Activated CD8-positive, alpha-beta memory T cell treated with anti-CD3 and anti-CD28 coated beads for 36 hours (primary cell): ENCODE data around the gene TMUB1. TPM values are rescaled to one million over a fixed set of nuclear protein-coding genes. Genes with fewer than 3 reads are reported as not detected.

ENCODE experiments used
- CTCF ChIA-PET: fragments of 350-600 bp; sonication (Branson Sonifier 250); formaldehyde crosslinking; loops from one replicate; lab custom pipeline; 2021; ENCODE audit warnings: antibody characterized with exemption; lab: Charles Lee
- POLR2A ChIA-PET: fragments of 350-600 bp; sonication (Branson Sonifier 250); formaldehyde crosslinking; loops from one replicate; lab custom pipeline; 2021; ENCODE audit warnings: antibody characterized with exemption; lab: Charles Lee
- total RNA-seq, 2 experiments: library from RNA; stranded (reverse); gene quantifications; one replicate each; pipeline ENCODE4 v1.2.3, GENCODE V29; 2021

The TMUB1 gene
- total RNA-seq, 2 experiments from 2014 or later = 77.4 to 79.7 TPM

DNA sequence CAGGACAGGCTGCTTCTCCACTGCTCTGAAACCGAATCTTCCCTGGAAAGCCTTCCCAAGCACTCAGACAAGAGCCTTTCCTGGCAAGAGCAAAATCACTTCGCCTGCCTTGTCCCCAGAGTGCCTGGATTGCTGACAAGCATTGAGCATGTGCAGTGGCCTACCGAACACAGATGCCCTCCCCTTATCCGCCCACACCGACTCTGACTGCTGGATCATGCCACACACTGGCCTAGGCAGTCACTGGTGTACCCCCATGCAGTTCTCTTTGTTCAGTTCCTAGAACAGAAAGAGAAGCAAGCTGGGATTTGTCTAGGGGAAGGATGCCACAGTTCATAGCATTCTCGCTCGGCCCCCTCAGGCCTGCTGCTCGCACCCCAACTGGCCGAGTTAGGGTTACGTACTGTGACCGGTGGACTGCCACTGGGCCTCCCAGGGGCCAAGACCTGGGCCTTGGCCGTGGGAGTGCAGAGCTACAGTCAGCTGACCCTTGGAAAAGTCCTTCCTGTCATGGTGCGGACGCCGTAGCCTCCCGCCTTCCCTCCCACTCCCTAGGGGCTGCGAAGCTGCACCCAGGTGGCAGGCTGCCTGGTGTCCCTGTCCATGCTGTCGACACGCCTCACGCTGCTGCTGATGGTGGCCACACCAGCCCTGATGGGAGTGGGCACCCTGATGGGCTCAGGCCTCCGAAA lies 48.1 kb downstream of the TMUB1 start:
- CTCF ChIA-PET = interaction anchor here (0.9 to 1.0 kb wide), 2 partner anchors 17 to 89 kb away, joined by 3 read pairs; no protein-coding TSS in a partner anchor
- POLR2A ChIA-PET = no interaction called here

DNA sequence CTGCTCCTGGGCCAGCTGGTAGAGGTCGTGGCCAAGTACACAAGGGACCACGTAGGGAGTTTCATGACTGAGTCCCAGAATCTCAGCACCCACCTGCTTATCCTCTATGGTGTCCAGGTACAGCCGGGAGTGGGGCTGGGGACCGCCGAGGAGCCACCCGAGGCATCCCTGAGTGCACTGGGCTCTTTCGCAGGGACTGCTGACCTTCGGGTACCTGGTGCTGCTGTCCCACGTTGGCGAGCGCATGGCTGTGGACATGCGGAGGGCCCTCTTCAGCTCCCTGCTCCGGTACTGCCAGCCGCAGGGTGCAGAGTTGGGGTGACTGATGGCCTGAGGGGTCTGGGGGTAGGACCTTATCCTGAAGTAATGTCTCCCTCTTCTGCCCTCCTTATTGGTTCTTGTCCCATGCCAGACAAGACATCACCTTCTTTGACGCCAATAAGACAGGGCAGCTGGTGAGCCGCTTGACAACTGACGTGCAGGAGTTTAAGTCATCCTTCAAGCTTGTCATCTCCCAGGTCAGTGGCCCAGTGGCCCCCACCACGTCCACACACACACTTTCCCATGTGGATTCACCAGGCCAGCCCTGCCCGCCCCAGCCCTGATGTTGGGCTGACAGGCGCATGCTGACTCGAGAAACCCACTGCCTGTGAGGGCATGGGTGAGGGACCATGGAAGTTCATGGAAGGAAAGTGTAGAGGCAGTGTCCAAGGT lies 48.8 kb downstream of the TMUB1 start:
- CTCF ChIA-PET = interaction anchor here (0.9 to 1.0 kb wide), 2 partner anchors 17 to 90 kb away, joined by 3 read pairs; no protein-coding TSS in a partner anchor

DNA sequence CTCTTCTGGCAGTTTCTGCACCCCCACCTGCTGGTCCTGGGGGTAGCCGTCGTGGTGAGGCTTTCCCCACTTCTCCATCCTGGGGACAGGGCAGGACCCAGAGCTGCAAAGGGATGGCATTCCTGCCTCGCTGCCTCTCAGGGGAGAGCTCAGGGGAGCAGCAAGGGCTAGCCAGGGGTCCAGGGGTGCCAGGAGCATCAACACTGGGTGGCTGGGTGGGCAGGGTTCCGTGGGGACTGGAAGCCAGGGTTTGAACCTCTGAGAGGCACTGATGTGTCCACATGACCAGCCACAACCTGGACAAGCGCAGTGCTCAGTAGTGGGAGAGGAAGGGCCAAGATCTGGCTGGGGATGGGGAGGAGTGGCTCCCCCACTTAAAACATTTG lies 49.4 kb downstream of the TMUB1 start:
- CTCF ChIA-PET = interaction anchor here (0.8 kb wide), 1 partner anchor 9 kb away, joined by 3 read pairs; no protein-coding TSS in a partner anchor
- POLR2A ChIA-PET = interaction anchor here (1.0 kb wide), 1 partner anchor 17 kb away, joined by 4 read pairs; no protein-coding TSS in a partner anchor

More for the DNA sequence above, 48.8 kb downstream of the TMUB1 start:
- POLR2A ChIA-PET = no interaction called here

DNA sequence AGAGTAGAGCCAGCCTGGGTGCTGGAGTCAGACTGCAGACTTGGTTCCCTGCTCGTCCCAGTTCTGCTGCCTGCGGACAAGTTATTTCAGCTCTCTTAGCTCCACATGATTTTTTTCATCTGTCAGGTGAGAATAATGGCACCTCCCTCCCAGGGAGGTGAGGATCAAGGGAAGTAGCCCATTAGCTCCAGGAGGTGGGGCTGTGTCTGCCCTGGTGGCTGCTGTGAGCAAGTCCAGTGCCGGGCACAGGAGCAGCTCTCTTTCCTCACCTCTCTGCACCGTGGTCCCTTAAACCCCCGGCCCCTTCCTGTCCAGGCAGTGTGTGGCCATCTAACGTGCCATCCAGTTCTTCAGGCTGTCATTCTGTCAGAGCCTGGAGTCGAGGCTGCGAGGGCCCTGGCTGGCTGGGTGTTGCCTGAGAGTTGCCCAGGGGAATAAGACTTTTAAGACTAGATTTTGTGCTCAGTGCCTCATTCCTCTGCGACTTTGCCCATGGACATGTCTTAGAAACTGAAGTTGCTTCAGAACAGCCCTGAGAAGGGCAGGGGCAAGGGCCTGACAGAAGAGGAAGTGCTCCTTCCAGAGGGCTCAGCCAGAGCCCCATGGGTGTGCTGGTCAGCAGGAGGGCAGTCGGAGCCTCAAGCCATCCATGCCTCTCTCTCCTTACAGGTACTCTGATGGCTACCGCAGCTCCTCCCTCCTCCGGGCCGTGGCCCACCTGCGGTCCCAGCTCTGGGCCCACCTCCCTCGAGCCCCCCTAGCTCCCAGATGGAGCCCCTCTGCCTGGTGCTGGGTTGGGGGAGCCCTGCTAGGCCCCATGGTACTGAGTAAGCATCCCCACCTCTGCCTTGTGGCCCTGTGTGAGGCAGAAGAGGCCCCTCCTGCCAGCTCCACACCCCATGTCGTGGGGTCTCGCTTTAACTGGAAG lies 50.1 kb downstream of the TMUB1 start:
- ChIA-PET POLR2A (interaction anchor here (1.0 kb wide), 1 partner anchor 18 kb away, joined by 4 read pairs; no protein-coding TSS in a partner anchor), CTCF (interaction anchor here (0.8 to 1.7 kb wide), 2 partner anchors 9 to 15 kb away, joined by 3 to 4 read pairs; no protein-coding TSS in a partner anchor)

Other genes with a start within 250 kb of the TMUB1 start
- gene AOC1, start 231.0 kb downstream of the TMUB1 start, total RNA-seq = not detected
- under 1 TPM; 0.11 to 0.13 TPM for gene KCNH2, start 105.2 kb downstream of the TMUB1 start, total RNA-seq
- gene NOS3, start 92.5 kb downstream of the TMUB1 start, total RNA-seq = 1 to 10 TPM; 9.1 to 9.7 TPM
- 1 to 10 TPM; 6.3 to 7.7 TPM for gene ATG9B, start 59.0 kb downstream of the TMUB1 start, total RNA-seq
- gene ABCB8, start 55.0 kb downstream of the TMUB1 start, total RNA-seq = 10 to 100 TPM; 55.8 to 56.4 TPM
- gene ASIC3, start 35.0 kb downstream of the TMUB1 start, total RNA-seq = 1 to 10 TPM; 2.9 to 3.6 TPM
- 10 to 100 TPM; 19.0 to 21.2 TPM for gene CDK5, start 25.6 kb downstream of the TMUB1 start, total RNA-seq
- 100 to 1,000 TPM; 118 to 120 TPM for gene SLC4A2, start 23.9 kb downstream of the TMUB1 start, total RNA-seq
- 10 to 100 TPM; 78.3 to 84.4 TPM for gene FASTK, start 2.7 kb downstream of the TMUB1 start, total RNA-seq
- 10 to 100 TPM; 41.2 to 48.5 TPM for gene AGAP3, start 3.0 kb upstream of the TMUB1 start, total RNA-seq
- not detected for gene GBX1, start 84.2 kb upstream of the TMUB1 start, total RNA-seq
- not detected for gene ASB10, start 103.8 kb upstream of the TMUB1 start, total RNA-seq
- not detected for gene H2BK1, start 127.0 kb upstream of the TMUB1 start, total RNA-seq
- 10 to 100 TPM; 86.5 to 96.8 TPM for gene ABCF2, start 143.7 kb upstream of the TMUB1 start, total RNA-seq
- 10 to 100 TPM; 34.4 to 35.0 TPM for gene CHPF2, start 149.0 kb upstream of the TMUB1 start, total RNA-seq
- gene SMARCD3, start 165.2 kb upstream of the TMUB1 start, total RNA-seq = 1 to 10 TPM; 1.3 to 2.9 TPM